Muscle of leg (tissue), 11 donors: ENCODE results near the gene TSG101. TPM values are rescaled to one million over a fixed set of nuclear protein-coding genes. Genes with fewer than 3 reads are reported as not detected.

ENCODE experiments used
- DNase-seq: peaks from one replicate; pipeline ENCODE4 v3.0.0; 2013
- H3K27ac ChIP-seq: one replicate; pipeline ENCODE4 v1.5.1; 2013; ENCODE audit warnings: mild to moderate bottlenecking, low read length, control low read depth
- H3K27me3 ChIP-seq: one replicate; pipeline ENCODE4 v1.6.1; 2013; ENCODE audit warnings: low read length; ENCODE audit not compliant: control insufficient read depth, insufficient read depth
- H3K36me3 ChIP-seq: one replicate; pipeline ENCODE4 v1.6.1; 2013; ENCODE audit warnings: low read length; ENCODE audit not compliant: control insufficient read depth, insufficient read depth
- H3K4me1 ChIP-seq: one replicate; pipeline ENCODE4 v1.6.1; 2013; ENCODE audit warnings: low read length; ENCODE audit not compliant: control insufficient read depth, insufficient read depth
- H3K4me3 ChIP-seq: one replicate; pipeline ENCODE4 v1.5.1; 2013; ENCODE audit warnings: low read length, control low read depth
- H3K9me3 ChIP-seq: replicated peaks from 2 replicates; pipeline ENCODE4 v1.6.1; 2013; ENCODE audit warnings: low read depth, low read length; ENCODE audit not compliant: control insufficient read depth
- WGBS: methylation state at CpG from one replicate; pipeline ENCODE4 v1.1.5; 2013; ENCODE audit warnings: missing lambda C conversion rate; ENCODE audit not compliant: insufficient coverage; 5-methylcytosine and 5-hydroxymethylcytosine counted together
- polyA plus RNA-seq, 8 donors: library from polyadenylated mRNA; unstranded; fragments of 120-200 nt; gene quantifications; one replicate each; pipeline versions ENCODE4 v1.2.1 to v1.2.3, GENCODE V29; 2013; ENCODE audit warnings: inconsistent platforms in 1 of 8, low replicate concordance in 1 of 8; ENCODE audit not compliant: insufficient read length in 8 of 8, insufficient read depth in 1 of 8
- total RNA-seq: library from RNA; stranded (reverse); fragments of 120-200 nt; gene quantifications from one replicate; pipeline ENCODE4 v1.2.4, GENCODE V29; 2013

The TSG101 gene
- total and polyA plus RNA-seq, 9 donors: 79.4 to 125 (median 104) TPM

DNA sequence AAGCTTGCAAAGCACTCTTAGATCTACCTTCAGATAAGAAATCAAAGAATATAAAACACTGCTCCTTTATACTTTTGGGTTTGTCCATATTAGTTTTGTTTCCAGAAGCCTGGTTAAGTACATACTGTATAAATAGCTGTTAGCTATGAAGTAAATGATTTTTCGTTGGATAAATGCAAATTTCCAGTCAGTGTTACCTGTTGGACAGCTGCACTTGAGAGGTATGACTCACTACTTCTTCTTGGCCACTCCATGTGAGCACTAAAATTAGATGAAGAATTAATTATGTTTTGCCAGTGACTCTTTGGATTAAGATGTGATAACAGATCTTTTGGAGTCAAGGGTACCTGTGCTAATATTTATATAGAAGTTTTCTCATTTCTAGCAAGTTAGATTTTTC lies 9.5 kb upstream of the TSG101 start:
- Histone ChIP-seq H3K9me3 (no peaks in the 10 kb centered on the region), H3K36me3 (peaks cover 2% of the 10 kb centered on the region), H3K27ac (no peak overlapping the region), H3K4me3 (no peak overlapping the region), H3K27me3 (no peaks in the 10 kb centered on the region), H3K4me1 (no peaks in the 10 kb centered on the region)
- WGBS: no CpG with 5 or more reads among the region's 1 CpG
- DNase-seq: no peak

DNA sequence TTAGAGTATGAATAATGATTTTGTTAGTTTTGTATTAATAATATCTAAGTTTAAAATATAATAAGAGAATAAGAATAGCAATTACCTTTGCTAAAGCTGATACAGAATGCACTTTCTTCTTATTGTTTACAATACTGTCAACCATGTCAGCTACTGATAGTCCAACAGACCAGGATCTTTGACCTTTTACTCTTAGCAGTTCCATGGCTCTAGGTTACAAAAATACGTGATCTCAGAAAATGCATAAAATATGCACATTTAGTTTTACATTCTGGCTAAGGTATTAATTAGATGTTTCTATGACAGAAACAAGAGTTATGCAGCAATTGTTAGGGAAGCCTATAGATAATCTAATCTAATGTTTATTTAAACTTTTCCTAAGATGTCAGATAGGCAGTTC lies 7.5 kb upstream of the TSG101 start:
- WGBS: no CpG with 5 or more reads among the region's 1 CpG
- H3K36me3 ChIP-seq: no peaks in the 10 kb centered on the region
- H3K27me3 ChIP-seq: no peaks in the 10 kb centered on the region
- no peak for DNase-seq
- no peaks in the 10 kb centered on the region for H3K9me3 ChIP-seq
- H3K4me3 ChIP-seq: no peak overlapping the region
- no peak overlapping the region for H3K27ac ChIP-seq
- H3K4me1 ChIP-seq: no peaks in the 10 kb centered on the region

DNA sequence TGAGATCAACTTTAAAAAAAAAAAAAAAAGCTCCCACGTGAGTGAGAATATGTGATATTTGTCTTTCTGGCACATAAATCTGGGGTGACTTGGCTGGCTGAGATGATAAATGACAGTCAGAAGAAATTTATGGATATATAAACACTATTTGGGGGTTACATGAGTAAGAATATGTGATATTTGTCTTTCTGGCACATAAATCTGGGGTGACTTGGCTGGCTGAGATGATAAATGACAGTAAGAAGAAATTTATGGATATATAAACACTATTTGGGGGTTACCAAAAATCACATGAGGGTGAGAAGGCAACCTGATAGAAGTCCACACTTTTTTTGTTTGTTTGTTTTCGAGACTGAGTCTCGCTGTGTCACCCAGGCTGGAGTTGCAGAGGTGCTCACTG lies 6.6 kb upstream of the TSG101 start:
- WGBS: 94% methylated on average over 3 of the region's 3 CpGs
- Histone ChIP-seq H3K27ac (no peak overlapping the region), H3K4me3 (no peak overlapping the region), H3K36me3 (no peaks in the 10 kb centered on the region), H3K4me1 (no peaks in the 10 kb centered on the region), H3K9me3 (no peaks in the 10 kb centered on the region), H3K27me3 (no peaks in the 10 kb centered on the region)
- no peak for DNase-seq

DNA sequence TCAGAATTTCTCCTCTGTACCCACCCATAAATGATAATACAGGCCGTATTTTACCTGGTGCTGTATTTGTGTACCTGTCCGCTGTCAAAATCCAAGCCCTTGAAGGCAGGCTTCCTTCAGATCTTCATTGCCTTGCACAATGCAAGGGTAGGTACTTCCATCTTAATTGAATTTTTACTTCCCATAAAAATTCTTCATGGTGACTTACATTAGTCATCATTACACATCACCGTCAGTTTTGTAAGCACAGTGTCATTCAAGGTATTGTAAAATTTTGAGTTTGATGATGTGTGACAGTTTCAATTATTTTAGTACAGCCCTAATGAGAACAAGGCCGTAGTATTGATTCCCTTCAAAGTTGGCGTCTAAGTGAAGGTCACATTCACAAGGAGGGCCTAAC lies 770 bp upstream of the TSG101 start:
- H3K4me3 ChIP-seq: peak overlapping the region; percentile 93
- WGBS: 50% methylated on average over 1 of the region's 5 CpGs
- no peaks in the 10 kb centered on the region for H3K9me3 ChIP-seq
- H3K27me3 ChIP-seq: no peaks in the 10 kb centered on the region
- DNase-seq: peak; percentile 23
- H3K27ac ChIP-seq: peak overlapping the region; percentile 99
- peaks cover 8% of the 10 kb centered on the region for H3K36me3 ChIP-seq
- H3K4me1 ChIP-seq: peaks cover 4% of the 10 kb centered on the region

DNA sequence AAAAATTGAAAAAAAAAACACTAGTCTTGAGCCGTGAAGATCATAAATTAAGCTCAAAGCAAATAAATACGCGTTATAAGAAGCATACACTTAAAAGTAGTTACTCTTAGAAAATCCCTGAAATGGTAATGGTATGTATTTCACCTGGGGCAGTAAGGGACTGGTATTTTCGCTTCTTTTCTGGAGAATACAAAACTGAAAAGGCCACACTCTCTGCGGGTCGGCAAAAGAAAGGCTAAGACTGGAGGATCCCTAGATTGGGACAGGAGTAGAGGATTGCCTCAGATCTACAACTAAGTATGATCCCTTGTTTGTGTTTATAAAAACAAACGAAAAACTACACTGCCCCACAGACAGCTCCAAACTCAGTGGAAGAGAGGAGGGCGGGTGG lies 617 bp downstream of the TSG101 start:
- H3K27me3 ChIP-seq: no peaks in the 10 kb centered on the region
- peak overlapping the region; percentile 99 for H3K27ac ChIP-seq
- no peaks in the 10 kb centered on the region for H3K9me3 ChIP-seq
- DNase-seq: no peak
- WGBS: 0% methylated on average over 4 of the region's 8 CpGs
- peaks cover 10% of the 10 kb centered on the region for H3K36me3 ChIP-seq
- H3K4me3 ChIP-seq: peak overlapping the region; percentile 93
- peaks cover 4% of the 10 kb centered on the region for H3K4me1 ChIP-seq

DNA sequence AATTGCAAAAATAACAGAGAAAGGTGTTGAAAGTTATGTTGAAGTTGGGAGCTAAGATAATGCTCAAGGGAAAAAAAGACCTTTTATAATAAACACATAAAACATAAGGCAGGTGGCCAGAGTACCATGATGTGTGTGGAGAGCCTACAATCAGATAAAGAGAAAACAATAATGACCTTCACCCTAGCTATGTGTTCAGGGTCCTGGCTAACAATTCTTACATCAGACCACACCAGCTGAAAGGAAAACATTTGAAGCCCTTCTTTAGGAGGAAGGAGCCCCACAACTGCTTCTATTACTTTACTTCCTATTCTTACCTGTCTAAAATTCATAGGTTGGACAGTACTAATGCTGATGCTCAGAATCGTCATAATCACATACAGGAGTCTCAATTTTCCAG lies 2.5 kb downstream of the TSG101 start:
- Histone ChIP-seq H3K27ac (no peak overlapping the region), H3K36me3 (peaks cover 10% of the 10 kb centered on the region), H3K9me3 (no peaks in the 10 kb centered on the region), H3K4me1 (peaks cover 4% of the 10 kb centered on the region), H3K27me3 (no peaks in the 10 kb centered on the region), H3K4me3 (no peak overlapping the region)
- WGBS: no CpG with 5 or more reads among the region's 1 CpG
- DNase-seq: no peak

DNA sequence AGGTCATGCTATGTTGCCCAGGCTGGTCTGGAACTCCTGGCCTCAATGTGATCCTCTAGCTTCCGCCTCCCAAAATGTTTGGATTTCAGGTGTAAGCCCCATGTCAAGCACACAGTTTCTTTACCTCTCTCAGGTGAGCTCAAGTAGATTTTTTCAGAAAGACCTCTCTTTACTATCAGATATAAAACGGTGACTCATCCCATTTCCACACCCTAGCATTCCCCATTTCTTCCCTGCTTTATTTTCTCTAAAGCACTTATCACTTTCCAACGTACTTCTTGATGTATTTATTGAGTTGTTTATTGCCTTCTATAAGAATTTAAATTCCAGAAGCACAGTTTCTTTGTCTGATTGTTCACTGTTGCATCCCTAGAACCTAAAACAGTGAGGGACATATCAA lies 3.7 kb downstream of the TSG101 start:
- Histone ChIP-seq H3K4me1 (peaks cover 4% of the 10 kb centered on the region), H3K27ac (no peak overlapping the region), H3K27me3 (no peaks in the 10 kb centered on the region), H3K36me3 (peaks cover 10% of the 10 kb centered on the region), H3K9me3 (no peaks in the 10 kb centered on the region), H3K4me3 (no peak overlapping the region)
- 100% methylated on average over 1 of the region's 3 CpGs for WGBS
- DNase-seq: no peak

DNA sequence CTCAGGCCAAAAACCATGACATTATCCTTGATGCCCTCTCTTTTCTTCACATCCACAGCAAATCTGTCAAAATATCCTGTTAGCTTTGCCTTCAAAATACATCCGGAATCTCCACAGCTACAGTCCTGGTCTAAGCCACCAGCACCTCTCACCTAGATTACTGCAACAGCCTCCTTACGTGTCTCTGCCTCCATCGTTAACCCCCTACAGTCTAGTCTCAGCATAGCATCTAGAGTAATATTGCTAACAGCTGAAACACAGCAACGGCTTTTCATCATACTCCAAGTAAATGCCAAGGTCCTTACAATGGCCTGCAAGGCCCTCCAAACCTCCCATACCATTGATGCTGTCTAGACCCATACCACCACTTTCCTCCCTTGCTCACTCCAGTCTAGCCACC lies 4.4 kb downstream of the TSG101 start:
- no peaks in the 10 kb centered on the region for H3K9me3 ChIP-seq
- DNase-seq: no peak
- no peaks in the 10 kb centered on the region for H3K27me3 ChIP-seq
- WGBS: 65% methylated on average over 4 of the region's 4 CpGs
- no peak overlapping the region for H3K27ac ChIP-seq
- peaks cover 10% of the 10 kb centered on the region for H3K36me3 ChIP-seq
- no peak overlapping the region for H3K4me3 ChIP-seq
- H3K4me1 ChIP-seq: no peaks in the 10 kb centered on the region

DNA sequence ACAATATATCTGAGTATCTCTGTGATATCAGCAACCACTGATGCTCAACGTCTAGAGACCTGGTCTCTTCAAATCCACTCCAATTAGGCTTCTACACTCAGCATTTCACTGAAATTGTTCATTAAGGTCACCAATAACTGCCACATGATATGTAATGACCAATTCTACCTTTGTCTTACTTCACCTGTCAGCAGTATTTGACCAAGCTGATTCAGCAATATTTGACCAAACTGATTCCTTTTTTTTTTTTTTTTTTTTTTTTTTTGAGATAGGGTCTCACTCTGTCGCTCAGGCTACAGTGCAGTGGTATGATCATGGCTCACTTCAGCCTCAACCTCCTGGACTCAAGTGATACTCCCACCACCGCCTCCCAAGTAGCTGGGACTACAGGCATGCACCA lies 5.6 kb downstream of the TSG101 start:
- Histone ChIP-seq H3K9me3 (no peaks in the 10 kb centered on the region), H3K36me3 (peaks cover 10% of the 10 kb centered on the region), H3K4me3 (no peak overlapping the region), H3K27ac (no peak overlapping the region), H3K4me1 (no peaks in the 10 kb centered on the region), H3K27me3 (no peaks in the 10 kb centered on the region)
- 100% methylated on average over 1 of the region's 3 CpGs for WGBS
- no peak for DNase-seq

DNA sequence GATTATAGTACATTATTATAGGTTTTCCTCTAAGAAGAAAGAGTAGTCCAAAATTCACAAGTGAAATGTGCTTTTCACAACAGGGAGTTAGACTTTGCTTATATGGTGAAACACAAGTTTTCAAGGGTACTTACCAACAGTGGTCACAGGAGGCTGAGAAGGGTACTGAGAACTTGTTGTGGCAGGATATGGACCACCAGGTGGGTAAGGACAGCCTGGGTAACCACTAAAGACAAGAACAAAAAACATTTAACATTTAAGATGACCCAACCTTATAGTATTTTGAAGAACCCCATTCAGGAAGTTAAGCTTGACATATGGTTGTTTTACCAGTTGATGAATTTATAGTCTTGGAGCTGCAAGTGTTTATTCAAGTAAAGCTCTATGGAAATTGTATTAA lies 24.4 kb downstream of the TSG101 start:
- Histone ChIP-seq H3K4me1 (no peaks in the 10 kb centered on the region), H3K4me3 (no peak overlapping the region), H3K36me3 (peaks cover 28% of the 10 kb centered on the region), H3K27ac (no peak overlapping the region), H3K27me3 (no peaks in the 10 kb centered on the region), H3K9me3 (no peaks in the 10 kb centered on the region)
- no peak for DNase-seq

DNA sequence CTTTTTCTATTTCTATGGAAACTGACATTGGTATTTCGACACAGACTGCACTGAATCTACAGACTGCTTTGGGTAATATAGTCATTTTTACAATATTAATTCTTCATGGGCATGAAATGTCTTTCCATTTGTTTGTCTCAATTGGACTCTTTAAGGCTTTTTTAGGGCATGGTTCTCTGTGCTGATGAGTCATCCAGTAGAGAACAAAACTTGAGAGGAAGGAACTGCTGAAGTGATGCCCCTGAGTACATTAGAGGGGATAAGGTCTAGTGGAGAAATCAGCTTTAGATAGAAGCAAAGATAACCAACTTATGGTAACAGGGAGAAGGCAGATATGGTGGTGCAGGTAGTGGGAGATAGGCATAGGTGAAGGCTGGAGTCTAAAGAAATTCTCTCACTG lies 25.1 kb downstream of the TSG101 start:
- H3K4me3 ChIP-seq: no peak overlapping the region
- no peaks in the 10 kb centered on the region for H3K4me1 ChIP-seq
- no peaks in the 10 kb centered on the region for H3K9me3 ChIP-seq
- no peaks in the 10 kb centered on the region for H3K27me3 ChIP-seq
- WGBS: no CpG with 5 or more reads among the region's 1 CpG
- no peak for DNase-seq
- peaks cover 28% of the 10 kb centered on the region for H3K36me3 ChIP-seq
- no peak overlapping the region for H3K27ac ChIP-seq
